Astrocyte of the hippocampus (primary cell): ENCODE data around the gene AVEN.
"Not testable (repeated sequence)": the region's sequence is repeated elsewhere in the genome, so short reads cannot be mapped to it uniquely, and the experiment has no call there.

ENCODE experiments used
- DNase-seq: peaks from one replicate; pipeline ENCODE4 v3.0.0; 2011; ENCODE audit warnings: low read depth, low spot score

The AVEN gene

GRCh38 chr15:34038871-34039789 is at the start of gene AVEN:
TSS of gene AVEN (minus strand) at chr15:34039204. CDS start at chr15:34039046, 158 bp downstream.
- peak; percentile 82 for DNase-seq

- peak; percentile 8 for DNase-seq
Observed at GRCh38 chr15:34085746-34086145, 46.7 kb upstream of the AVEN start.

GRCh38 chr15:34084086-34084485 is 45.1 kb upstream of the AVEN start:
- DNase-seq = peak; percentile 35

- DNase-seq = no peak
Observed at GRCh38 chr15:34079904-34080303, 40.9 kb upstream of the AVEN start.

GRCh38 chr15:34078900-34079299 is 39.9 kb upstream of the AVEN start:
- DNase-seq = no peak

GRCh38 chr15:34076785-34077184 is 37.8 kb upstream of the AVEN start:
- DNase-seq = no peak

GRCh38 chr15:34070003-34070402 is 31.0 kb upstream of the AVEN start:
- no peak for DNase-seq

- no peak for DNase-seq
Observed at GRCh38 chr15:34065941-34066340, 26.9 kb upstream of the AVEN start.

- no peak for DNase-seq
Observed at GRCh38 chr15:34065261-34065660, 26.3 kb upstream of the AVEN start.

- no peak for DNase-seq
Observed at GRCh38 chr15:34064438-34064837, 25.4 kb upstream of the AVEN start.

GRCh38 chr15:34059946-34060345 is 20.9 kb upstream of the AVEN start:
- DNase-seq = no peak

- no peak for DNase-seq
Observed at GRCh38 chr15:34059476-34059875, 20.5 kb upstream of the AVEN start.

GRCh38 chr15:34056911-34057310 is 17.9 kb upstream of the AVEN start:
- peak; percentile 35 for DNase-seq

- peak; percentile 84 for DNase-seq
Observed at GRCh38 chr15:34055868-34056595, 17.0 kb upstream of the AVEN start.

- DNase-seq = no peak
Observed at GRCh38 chr15:34054081-34054707, 15.2 kb upstream of the AVEN start.

GRCh38 chr15:34050385-34050784 is 11.4 kb upstream of the AVEN start:
- not testable (repeated sequence) for DNase-seq

- DNase-seq = peak; percentile 74
Observed at GRCh38 chr15:34049112-34049511, 10.1 kb upstream of the AVEN start.

GRCh38 chr15:34047893-34048775 is 9.1 kb upstream of the AVEN start:
- DNase-seq = peak; percentile 51

GRCh38 chr15:34046471-34047145 is 7.6 kb upstream of the AVEN start:
- DNase-seq = no peak

- peak; percentile 45 for DNase-seq
Observed at GRCh38 chr15:34043813-34044212, 4.8 kb upstream of the AVEN start.

- DNase-seq = peak; percentile 25
Observed at GRCh38 chr15:34043391-34043790, 4.4 kb upstream of the AVEN start.
